Endodermal cell (in vitro differentiated cells): Measurements from ENCODE around the gene MTCL1. TPM values are rescaled to one million over a fixed set of nuclear protein-coding genes. Genes with fewer than 3 reads are reported as not detected.

Source experiments
- DNase-seq: peaks from one replicate; pipeline ENCODE4 v3.0.0-alpha.2; 2017
- H3K27ac ChIP-seq: 2 replicates; pipeline ENCODE4 v1.5.1; 2013; ENCODE audit warnings: mild to moderate bottlenecking, low read depth, low read length, moderate library complexity
- H3K27me3 ChIP-seq: 2 replicates; pipeline ENCODE4 v1.6.1; 2013; ENCODE audit warnings: mild to moderate bottlenecking, low read length, moderate library complexity; ENCODE audit not compliant: insufficient read depth, control insufficient read depth, poor library complexity, severe bottlenecking
- H3K36me3 ChIP-seq: 2 replicates; pipeline ENCODE4 v1.7.0; 2013; ENCODE audit warnings: mild to moderate bottlenecking, low read length, moderate library complexity; ENCODE audit not compliant: control insufficient read depth, insufficient read depth
- H3K4me1 ChIP-seq: one replicate; pipeline ENCODE4 v1.7.0; 2013; ENCODE audit warnings: low read length; ENCODE audit not compliant: control insufficient read depth, insufficient read depth
- H3K4me3 ChIP-seq: 2 replicates; pipeline ENCODE4 v1.5.1; 2013; ENCODE audit warnings: mild to moderate bottlenecking, low read length, moderate library complexity
- H3K9ac ChIP-seq: 2 replicates; pipeline ENCODE4 v1.6.1; 2013; ENCODE audit warnings: mild to moderate bottlenecking, low read length, moderate library complexity; ENCODE audit not compliant: poor library complexity, severe bottlenecking; ENCODE audit errors: extremely low read depth
- H3K9me3 ChIP-seq: 2 replicates; pipeline ENCODE4 v1.6.1; 2013; ENCODE audit warnings: mild to moderate bottlenecking, low read length, moderate library complexity; ENCODE audit not compliant: control insufficient read depth
- H3K27ac Mint-ChIP-seq: 2 replicates; pipeline ENCODE4 v1.8.0; 2020; ENCODE audit warnings: mixed read lengths
- H3K27me3 Mint-ChIP-seq: 2 replicates; pipeline ENCODE4 v1.8.0; 2021; ENCODE audit warnings: mild to moderate bottlenecking, mixed read lengths; ENCODE audit not compliant: insufficient read depth
- H3K36me3 Mint-ChIP-seq: 2 replicates; pipeline ENCODE4 v1.8.0; 2020; ENCODE audit warnings: low read depth, mixed read lengths
- H3K4me1 Mint-ChIP-seq: 2 replicates; pipeline ENCODE4 v1.8.0; 2020; ENCODE audit warnings: mixed read lengths
- H3K4me3 Mint-ChIP-seq: 2 replicates; pipeline ENCODE4 v1.8.0; 2020; ENCODE audit warnings: mild to moderate bottlenecking, moderate library complexity, mixed read lengths
- H3K9me3 Mint-ChIP-seq: 2 replicates; pipeline ENCODE4 v1.8.0; 2020; ENCODE audit warnings: mild to moderate bottlenecking, mixed read lengths
- WGBS, 2 experiments: methylation state at CpG; one replicate each; pipeline versions ENCODE4 v1.1.5 to v1.1.7; 2013; ENCODE audit warnings: missing lambda C conversion rate in 2 of 2, mixed read lengths in 1 of 2; ENCODE audit not compliant: insufficient coverage in 1 of 2, insufficient read length in 1 of 2; 5-methylcytosine and 5-hydroxymethylcytosine counted together
- total RNA-seq, 2 donors: library from RNA; stranded (reverse); fragmentation: NEBNext Ultra II Directional in 1 of 2; extraction: Animal tissue kit (Norgen Biotek cat#: 25700) in 1 of 2; gene quantifications; 2 replicates in 1 of 2; 3 replicates in 1 of 2; pipeline ENCODE4 v1.2.1, GENCODE V29; 2021
- TF ChIP-seq, protein P1 (sequence below): fragments of 200-600 bp; sonication (generic); conservative IDR thresholded peaks from 2 replicates; pipeline ENCODE4 v1.5.0; 2021; ENCODE audit warnings: antibody characterized with exemption, mild to moderate bottlenecking

Gene MTCL1
- total RNA-seq, 2 donors from 2014 or later, result 15.0 to 26.0 TPM

DNA sequence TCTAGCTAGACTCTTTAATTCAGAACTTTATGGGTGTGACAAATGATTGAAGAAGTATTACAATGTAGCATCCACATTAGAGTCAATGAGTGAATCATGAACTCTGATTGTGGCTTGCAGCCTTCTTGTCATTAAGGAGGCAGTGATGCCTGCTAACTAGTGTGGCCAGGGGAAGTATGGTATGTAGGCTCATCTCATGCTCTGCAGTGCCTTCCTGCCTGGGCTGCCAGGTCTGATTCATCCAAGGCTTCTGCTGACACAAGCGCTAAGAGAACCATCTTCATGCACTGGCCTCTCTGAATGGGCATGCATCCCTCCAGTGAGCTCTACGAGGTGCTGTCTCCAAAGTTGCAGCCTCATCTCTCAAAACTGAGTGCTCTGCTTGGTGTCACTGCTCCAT, 144.3 kb downstream of the MTCL1 start:
- Histone ChIP-seq H3K4me3 (no peak overlapping the region), H3K27me3 (peaks cover 14% of the 10 kb centered on the region), H3K9me3 (no peaks in the 10 kb centered on the region), H3K27ac (no peak overlapping the region), H3K4me1 (no peaks in the 10 kb centered on the region), H3K36me3 (no peaks in the 10 kb centered on the region), H3K9ac (no peak overlapping the region)
- peaks cover 20% of the 10 kb centered on the region for H3K27me3 Mint-ChIP-seq
- TF ChIP-seq, protein P1, sequence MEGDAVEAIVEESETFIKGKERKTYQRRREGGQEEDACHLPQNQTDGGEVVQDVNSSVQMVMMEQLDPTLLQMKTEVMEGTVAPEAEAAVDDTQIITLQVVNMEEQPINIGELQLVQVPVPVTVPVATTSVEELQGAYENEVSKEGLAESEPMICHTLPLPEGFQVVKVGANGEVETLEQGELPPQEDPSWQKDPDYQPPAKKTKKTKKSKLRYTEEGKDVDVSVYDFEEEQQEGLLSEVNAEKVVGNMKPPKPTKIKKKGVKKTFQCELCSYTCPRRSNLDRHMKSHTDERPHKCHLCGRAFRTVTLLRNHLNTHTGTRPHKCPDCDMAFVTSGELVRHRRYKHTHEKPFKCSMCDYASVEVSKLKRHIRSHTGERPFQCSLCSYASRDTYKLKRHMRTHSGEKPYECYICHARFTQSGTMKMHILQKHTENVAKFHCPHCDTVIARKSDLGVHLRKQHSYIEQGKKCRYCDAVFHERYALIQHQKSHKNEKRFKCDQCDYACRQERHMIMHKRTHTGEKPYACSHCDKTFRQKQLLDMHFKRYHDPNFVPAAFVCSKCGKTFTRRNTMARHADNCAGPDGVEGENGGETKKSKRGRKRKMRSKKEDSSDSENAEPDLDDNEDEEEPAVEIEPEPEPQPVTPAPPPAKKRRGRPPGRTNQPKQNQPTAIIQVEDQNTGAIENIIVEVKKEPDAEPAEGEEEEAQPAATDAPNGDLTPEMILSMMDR, result no peak
- H3K4me3 Mint-ChIP-seq, result no peak overlapping the region
- 86 to 94% methylated on average over 2 of the region's 2 CpGs for WGBS, 2 experiments
- H3K27ac Mint-ChIP-seq, result no peak overlapping the region
- no peaks in the 10 kb centered on the region for H3K36me3 Mint-ChIP-seq
- H3K4me1 Mint-ChIP-seq, result peaks cover 1% of the 10 kb centered on the region
- no peak for DNase-seq
- no peaks in the 10 kb centered on the region for H3K9me3 Mint-ChIP-seq

DNA sequence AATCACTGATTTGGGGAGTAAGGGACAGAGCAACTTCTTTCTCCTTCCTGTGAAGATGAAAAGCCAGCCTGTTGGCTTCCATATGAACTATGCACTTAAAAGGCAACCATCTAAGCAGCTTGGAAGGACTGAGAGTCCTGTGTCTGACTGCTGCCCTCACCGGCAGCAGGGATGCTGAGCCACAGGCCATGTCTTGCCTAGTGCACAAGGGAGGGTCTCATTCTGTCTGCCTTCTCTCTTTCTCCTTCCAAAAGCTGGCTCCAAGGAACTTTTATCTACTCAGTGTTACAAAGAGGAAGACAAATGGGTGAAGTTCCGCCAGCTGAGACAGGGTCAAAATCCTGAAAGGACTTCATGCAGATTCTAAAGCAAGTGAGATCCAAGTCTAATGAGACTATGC, 146.3 kb downstream of the MTCL1 start:
- Mint-ChIP-seq H3K9me3 (no peaks in the 10 kb centered on the region), H3K4me3 (no peak overlapping the region), H3K27ac (no peak overlapping the region), H3K4me1 (peaks cover 1% of the 10 kb centered on the region), H3K27me3 (peaks cover 20% of the 10 kb centered on the region), H3K36me3 (no peaks in the 10 kb centered on the region)
- peak overlapping the region; percentile 11 for H3K27ac ChIP-seq
- H3K4me1 ChIP-seq, result no peaks in the 10 kb centered on the region
- H3K36me3 ChIP-seq, result no peaks in the 10 kb centered on the region
- peaks cover 14% of the 10 kb centered on the region for H3K27me3 ChIP-seq
- no peak for DNase-seq
- TF ChIP-seq, protein P1, result no peak
- H3K4me3 ChIP-seq, result no peak overlapping the region
- H3K9me3 ChIP-seq, result no peaks in the 10 kb centered on the region
- WGBS, 2 experiments, result 67 to 86% methylated on average over 2 of the region's 2 CpGs
- H3K9ac ChIP-seq, result no peak overlapping the region

DNA sequence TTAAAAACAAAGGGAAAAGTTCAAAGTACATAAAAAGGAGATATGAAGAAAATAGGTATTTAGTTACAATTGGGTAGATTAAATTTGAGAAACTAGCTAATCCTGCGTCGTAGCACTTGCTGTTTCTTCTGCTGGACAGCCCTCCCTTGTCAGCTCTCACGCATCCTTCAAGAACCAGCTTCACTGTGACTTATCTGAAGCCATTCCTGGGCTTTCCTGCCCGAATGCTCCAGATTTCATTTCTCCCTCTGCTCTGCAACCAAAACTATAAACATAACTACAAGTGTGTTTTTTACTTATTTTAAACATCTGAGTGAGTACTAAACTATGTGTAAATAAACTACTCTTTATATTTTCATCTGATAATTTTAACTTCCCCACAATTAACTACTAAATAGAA, 149.2 kb downstream of the MTCL1 start:
- Mint-ChIP-seq H3K4me3 (no peak overlapping the region), H3K36me3 (no peaks in the 10 kb centered on the region), H3K9me3 (no peaks in the 10 kb centered on the region), H3K27me3 (peaks cover 5% of the 10 kb centered on the region), H3K4me1 (peaks cover 1% of the 10 kb centered on the region), H3K27ac (no peak overlapping the region)
- H3K36me3 ChIP-seq, result no peaks in the 10 kb centered on the region
- DNase-seq, result no peak
- H3K4me1 ChIP-seq, result no peaks in the 10 kb centered on the region
- 62 to 67% methylated on average over 3 to 4 of the region's 4 CpGs for WGBS, 2 experiments
- H3K9ac ChIP-seq, result no peak overlapping the region
- H3K9me3 ChIP-seq, result no peaks in the 10 kb centered on the region
- H3K27me3 ChIP-seq, result peaks cover 7% of the 10 kb centered on the region
- H3K4me3 ChIP-seq, result no peak overlapping the region
- peak overlapping the region; percentile 86 for H3K27ac ChIP-seq
- TF ChIP-seq, protein P1, result no peak
